HL-60/S4 treated with retinoic acid at 250 ng/mL for 4 days and 3 days (cell line): Measurements from ENCODE around the gene HSFX2.
"Not testable (repeated sequence)": the region's sequence is repeated elsewhere in the genome, so short reads cannot be mapped to it uniquely, and the experiment has no call there.

Experiments
- in situ Hi-C: fragments of 300-500 bp; cut with MboI; formaldehyde crosslinking; loops from 2 replicates; pipeline ENCODE4 v1.7.0; 2022; ENCODE audit warnings: low sequenced_read_pairs

Gene HSFX2

DNA sequence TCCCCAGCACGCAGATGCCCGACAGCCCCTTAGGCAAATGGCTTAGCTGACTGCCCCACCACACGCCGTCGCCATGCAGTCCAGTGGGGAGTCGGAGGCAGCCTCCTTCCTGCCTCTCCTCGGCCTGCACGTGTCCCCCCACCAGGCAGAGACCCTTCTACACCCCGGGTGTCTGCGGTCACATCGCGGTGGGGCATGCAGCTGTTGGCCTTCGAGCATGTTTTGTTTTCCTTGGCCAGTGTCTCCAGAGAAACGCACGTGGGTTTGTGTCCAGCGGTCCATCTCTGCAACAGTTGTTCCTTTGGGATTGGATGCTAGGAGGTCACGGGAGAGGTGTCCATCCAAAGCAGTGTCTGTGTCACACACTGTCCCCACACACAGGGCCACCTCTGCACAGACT, at the start of gene HSFX2:
HSFX2 (minus strand) TSS at position 101 of the 400 bp plus-strand sequence. CDS start 614 bp downstream, outside the sequence.
- in situ Hi-C loops: not testable (repeated sequence)

DNA sequence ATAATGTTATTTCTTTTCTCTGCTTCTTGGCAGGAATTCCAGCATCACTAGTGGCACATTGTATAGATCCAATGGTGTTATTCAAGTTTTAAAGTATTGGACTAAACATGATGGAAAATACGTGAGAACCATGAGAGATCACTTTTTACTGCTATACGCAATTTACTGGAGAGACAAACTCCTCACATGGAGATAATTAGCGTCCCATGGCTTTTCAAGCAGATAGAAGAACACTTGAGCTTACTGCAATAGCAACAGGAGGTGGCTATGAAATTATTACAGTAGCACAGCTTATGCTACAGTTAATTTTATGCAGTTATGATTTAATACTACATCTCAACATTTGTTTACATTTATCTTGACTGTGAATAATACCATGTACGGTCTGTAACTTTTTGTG, 48.4 kb upstream of the HSFX2 start:
- in situ Hi-C loops: no loop called here

- in situ Hi-C loops: no loop called here
Observed at GRCh38 chrX:149641835-149642234, 46.7 kb upstream of the HSFX2 start.

GRCh38 chrX:149641432-149641831, 46.3 kb upstream of the HSFX2 start:
- in situ Hi-C loops: no loop called here

DNA sequence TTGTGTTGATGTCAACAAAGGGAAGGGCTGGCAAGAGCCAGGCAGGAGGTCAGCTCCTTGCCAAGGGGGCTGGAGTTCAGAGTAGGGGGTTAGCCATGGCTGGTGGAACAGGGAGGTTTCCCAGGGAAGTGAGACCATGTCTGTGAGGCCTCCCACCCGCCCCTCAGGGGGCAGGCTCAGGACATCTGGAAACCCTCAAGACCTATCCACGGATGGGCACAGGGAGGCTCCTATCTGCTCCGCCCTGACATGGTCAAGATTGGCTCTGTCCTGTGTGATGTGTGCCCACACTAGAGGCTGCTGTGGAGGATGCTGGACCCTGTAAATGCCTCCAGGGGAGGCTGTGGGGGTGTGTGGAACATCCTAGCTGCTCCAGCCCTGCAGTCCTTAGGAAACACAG, 44.5 kb upstream of the HSFX2 start:
- in situ Hi-C loops: no loop called here

DNA sequence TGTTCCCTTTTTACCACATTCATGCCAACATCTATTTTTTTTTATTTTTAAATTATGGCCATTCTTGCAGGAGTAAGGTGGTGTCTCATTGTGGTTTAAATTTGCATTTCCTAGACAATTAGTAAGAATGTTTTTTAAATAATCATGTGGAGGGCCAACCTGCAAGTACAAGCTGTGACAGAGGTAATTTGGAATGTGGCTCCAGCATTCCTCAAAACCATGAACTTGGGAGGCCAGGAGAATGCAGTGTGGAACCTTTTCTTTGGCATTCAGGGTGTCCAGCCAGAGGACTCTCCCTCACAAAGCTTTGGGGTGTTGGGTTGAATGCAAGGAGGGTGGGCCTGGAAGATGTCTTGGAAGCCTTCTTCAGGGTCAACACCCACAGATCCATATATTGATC, 43.7 kb upstream of the HSFX2 start:
- in situ Hi-C loops: no loop called here

DNA sequence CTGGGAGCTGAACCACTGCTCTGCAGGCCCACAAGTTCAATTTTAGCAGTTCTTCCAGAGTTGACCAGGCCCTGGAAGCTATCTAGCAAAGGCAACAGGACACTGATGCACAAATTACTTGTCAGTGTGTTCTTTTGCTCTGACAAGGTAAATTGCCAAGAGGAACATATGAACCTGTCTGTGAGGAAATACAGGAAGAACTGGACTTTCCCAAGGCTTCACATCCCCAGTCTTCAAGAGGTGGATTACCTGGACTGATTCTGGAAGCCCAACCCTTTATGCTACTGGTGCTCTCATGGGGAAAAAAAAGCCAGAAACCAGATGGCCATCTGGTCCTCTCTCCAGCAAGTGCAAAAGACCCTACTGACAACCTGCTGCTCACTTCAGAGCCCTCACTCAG, 38.4 kb upstream of the HSFX2 start:
- in situ Hi-C loops: no loop called here

- in situ Hi-C loops: no loop called here
Observed at GRCh38 chrX:149631234-149632165, 36.4 kb upstream of the HSFX2 start, which contains the start of gene TMEM185A. Gene TMEM185A (minus strand): TSS chrX:149631792. CDS start chrX:149631580, 212 bp downstream.

DNA sequence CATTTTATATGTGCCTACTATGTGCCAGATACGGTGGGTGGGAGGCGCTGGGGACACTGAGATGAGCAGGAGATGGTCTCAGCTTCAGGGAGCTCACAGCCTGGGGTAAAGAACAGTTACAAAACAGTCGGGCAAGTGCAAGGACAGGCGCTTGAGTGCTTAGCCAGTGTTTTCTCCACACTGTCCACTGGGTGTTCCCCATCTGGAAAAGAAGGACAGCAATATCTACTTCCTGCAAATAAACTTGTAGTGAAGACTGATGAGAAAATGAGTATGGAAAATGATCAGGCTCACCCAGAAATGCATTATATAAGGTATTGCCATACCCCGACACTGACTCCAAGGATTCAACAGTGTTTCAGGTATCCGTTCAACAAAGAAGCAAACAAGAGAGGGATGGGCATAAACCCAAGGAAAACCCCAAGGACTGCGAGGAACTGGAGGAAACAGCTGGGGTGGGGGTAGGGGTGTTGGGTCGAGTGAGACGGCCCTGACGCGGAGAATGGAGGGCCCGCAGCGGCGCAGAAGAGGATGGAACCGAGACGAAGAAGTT, 35.6 kb upstream of the HSFX2 start:
- in situ Hi-C loops: no loop called here

- in situ Hi-C loops: no loop called here
Observed at GRCh38 chrX:149629730-149630387, 34.7 kb upstream of the HSFX2 start.

DNA sequence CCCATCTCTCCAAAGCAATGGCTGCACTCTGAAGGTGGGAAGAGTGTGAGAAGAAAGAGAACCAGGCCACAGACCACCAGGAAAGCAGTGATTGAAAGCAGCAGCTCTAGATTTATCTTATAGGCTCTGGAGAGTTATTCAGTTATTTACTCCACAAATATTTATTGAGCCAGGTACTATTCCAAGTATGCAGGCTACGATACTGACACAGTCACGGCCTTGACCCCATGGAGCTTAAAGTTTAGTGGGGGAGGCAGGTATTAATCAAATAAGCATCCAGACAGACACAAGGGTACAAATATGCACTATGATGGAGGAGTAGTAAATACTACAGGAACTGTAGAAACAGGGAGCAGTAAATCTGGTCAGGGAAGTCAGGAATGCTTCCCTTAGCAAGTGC, 33.7 kb upstream of the HSFX2 start:
- in situ Hi-C loops: no loop called here

GRCh38 chrX:149628280-149628679, 33.2 kb upstream of the HSFX2 start:
- in situ Hi-C loops: no loop called here

- in situ Hi-C loops: not testable (repeated sequence)
Observed at GRCh38 chrX:149626829-149627228, 31.7 kb upstream of the HSFX2 start.

GRCh38 chrX:149619662-149620061, 24.5 kb upstream of the HSFX2 start:
- in situ Hi-C loops: not testable (repeated sequence)

DNA sequence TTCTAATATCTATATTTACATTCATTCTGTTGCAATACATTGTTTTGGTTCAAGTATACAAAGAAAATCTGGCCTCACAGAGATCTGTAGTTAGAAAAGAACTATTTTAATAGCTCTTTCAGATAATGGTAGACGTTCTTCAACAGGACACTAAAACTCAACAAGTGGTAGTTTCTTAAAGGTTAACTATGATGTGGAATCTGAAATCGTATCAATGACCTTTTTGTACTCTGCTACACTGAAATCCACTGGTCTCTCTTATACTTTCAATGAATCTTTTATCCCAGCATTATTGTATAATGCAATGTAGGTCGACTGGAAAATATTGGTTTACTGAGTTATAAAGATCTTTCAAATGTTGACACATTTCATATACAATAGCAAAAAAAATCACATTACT, 23.8 kb upstream of the HSFX2 start:
- in situ Hi-C loops: no loop called here

DNA sequence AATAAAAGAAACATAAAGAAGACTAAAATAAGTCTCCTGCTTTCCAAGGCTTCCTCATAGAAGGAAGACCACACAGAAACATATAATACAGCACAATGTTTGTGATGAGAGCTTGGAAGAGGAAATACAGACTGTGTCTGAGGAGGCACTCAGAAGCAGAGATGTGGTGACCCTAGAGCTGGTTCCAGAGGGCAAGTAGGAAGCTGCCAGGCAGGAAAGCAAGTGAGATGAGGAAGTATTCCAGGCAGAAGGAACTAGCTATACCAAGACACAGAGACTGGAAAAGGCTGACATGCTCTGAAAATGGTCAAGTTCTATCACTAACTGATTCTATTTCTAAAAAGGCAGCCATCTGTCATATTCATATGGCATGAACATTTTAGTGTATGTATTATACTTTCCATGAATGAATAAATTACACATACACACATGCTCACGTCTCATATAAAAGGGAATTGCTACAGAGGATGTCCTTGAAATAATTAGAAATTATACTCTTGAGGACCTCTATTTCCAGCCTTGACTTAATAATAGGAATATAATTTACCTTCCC, 16.6 kb upstream of the HSFX2 start:
- in situ Hi-C loops: no loop called here

- in situ Hi-C loops: no loop called here
Observed at GRCh38 chrX:149610511-149610910, 15.4 kb upstream of the HSFX2 start.

DNA sequence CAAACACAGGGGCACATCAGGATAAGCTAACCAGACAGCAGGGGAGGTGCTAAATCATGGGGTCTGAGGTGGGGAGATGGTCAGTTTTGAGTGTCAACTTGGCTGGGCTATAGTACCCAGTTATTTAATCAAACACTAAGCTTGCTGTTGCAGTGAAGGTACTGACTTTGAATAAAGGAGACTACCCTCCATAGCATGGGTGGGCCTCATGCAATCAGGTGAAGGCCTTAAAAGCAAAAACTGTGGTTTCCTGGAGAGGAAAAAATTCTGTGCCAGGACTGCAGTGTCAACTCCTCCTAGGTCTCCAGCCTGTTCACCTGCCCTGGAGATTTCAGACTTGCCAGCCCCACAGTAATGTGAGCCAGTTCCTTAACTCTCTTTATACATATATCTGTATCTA, 12.6 kb upstream of the HSFX2 start:
- in situ Hi-C loops: no loop called here

DNA sequence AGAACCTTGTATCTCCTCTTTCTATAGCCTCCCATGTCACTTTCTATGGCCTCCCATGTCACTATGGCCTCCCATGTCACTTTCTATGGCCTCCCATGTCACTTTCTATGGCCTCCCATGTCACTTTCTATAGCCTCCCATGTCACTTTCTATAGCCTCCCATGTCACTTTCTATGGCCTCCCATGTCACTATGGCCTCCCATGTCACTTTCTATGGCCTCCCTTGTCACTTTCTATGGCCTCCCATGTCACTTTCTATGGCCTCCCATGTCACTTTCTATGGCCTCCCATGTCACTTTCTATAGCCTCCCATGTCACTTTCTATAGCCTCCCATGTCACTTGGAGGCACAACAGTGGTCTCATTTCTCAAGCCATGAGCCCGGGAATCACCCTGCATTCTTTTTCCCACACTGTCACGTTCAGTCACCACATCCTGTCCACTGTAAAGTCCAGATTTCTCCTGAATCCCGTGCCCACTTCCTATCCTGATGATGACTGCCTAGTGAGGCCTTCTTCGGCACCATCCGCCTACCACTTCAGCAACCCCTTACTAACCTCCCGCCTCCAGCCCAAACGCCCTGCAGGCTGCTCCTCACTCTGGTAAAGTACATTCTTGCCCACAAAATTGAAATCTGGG, 10.3 kb upstream of the HSFX2 start:
- in situ Hi-C loops: not testable (repeated sequence)

DNA sequence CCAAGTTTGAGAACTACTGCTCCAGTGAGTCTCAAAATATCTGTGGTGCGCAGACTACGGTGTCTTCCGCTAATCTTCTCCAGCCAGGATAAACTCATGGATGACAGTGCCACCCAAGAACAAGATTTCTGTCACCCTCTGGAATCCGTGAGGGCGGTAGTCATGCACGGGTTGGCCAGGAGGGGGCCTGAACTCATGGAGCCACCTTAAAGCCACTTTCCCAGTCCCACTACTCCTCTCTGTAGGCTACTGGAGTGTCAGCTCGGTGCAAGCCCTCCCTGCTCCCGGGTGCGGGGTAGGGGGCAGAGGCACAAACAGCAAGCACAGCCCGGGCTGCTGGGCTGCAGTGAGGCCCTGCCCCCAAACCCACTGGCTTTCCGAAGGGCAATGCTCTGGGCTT, 3.5 kb upstream of the HSFX2 start:
- in situ Hi-C loops: not testable (repeated sequence)

- in situ Hi-C loops: not testable (repeated sequence)
Observed at GRCh38 chrX:149595943-149596342, 829 bp upstream of the HSFX2 start.
